Left ventricle myocardium inferior (tissue), 1 donor: ENCODE results near the gene KLRC4. TPM values are rescaled to one million over a fixed set of nuclear protein-coding genes. Genes with fewer than 3 reads are reported as not detected.

Experiments used
- DNase-seq: peaks from one replicate; pipeline ENCODE4 v3.0.0-alpha.2; 2020
- H3K27ac ChIP-seq: fragments of 200-600 bp; replicated peaks from 2 replicates; pipeline ENCODE4 v1.8.0; 2021
- H3K27me3 ChIP-seq: fragments of 200-600 bp; 2 replicates; pipeline ENCODE4 v1.8.0; 2021; ENCODE audit warnings: low read depth
- H3K36me3 ChIP-seq: fragments of 200-600 bp; 2 replicates; pipeline ENCODE4 v1.8.0; 2021
- H3K4me1 ChIP-seq: fragments of 200-600 bp; 2 replicates; pipeline ENCODE4 v1.8.0; 2021
- H3K4me3 ChIP-seq: fragments of 200-600 bp; 2 replicates; pipeline ENCODE4 v1.8.0; 2021; ENCODE audit warnings: mild to moderate bottlenecking, moderate library complexity
- H3K9me3 ChIP-seq: fragments of 200-600 bp; replicated peaks from 2 replicates; pipeline ENCODE4 v1.8.0; 2021
- CTCF ChIP-seq: fragments of 200-600 bp; IDR thresholded peaks from 2 replicates; pipeline ENCODE4 v1.8.0; 2021; ENCODE audit warnings: antibody characterized with exemption, mild to moderate bottlenecking, borderline replicate concordance
- intact Hi-C: fragments of 100-400 bp; cut with micrococcal nuclease; formaldehyde crosslinking; loops from one replicate; pipeline ENCODE4 v1.11.0; 2022
- long read RNA-seq: library from polyadenylated mRNA; unstranded; transcript quantifications from one replicate; pipeline ENCODE4 v2.0.0, GENCODE V29; 2021
- total RNA-seq: library from RNA; stranded (reverse); fragmentation: NEBNext Ultra II Directional; extraction: Animal tissue kit (Norgen Biotek cat#: 25700); gene quantifications from one replicate; pipeline ENCODE4 v1.2.1, GENCODE V29; 2021
- donor health status: DM: no; HTN: yes; CAD: no; lungs with severe emphysema.

KLRC4 gene
- not detected for total RNA-seq
- long read RNA-seq = 0 reads

GRCh38 chr12:10409392-10409791, at the start of gene KLRC4:
TSS of gene KLRC4 (minus strand) at chr12:10409757. CDS start at chr12:10409575, 182 bp downstream.
- H3K4me3 ChIP-seq = no peak within 1 kb of the TSS
- no peak within 1 kb of the TSS for H3K27ac ChIP-seq
- intact Hi-C loops = no loop called here

GRCh38 chr12:10457760-10458159, 48.2 kb upstream of the KLRC4 start:
- no peak for TF ChIP-seq CTCF
- peaks cover 67% of the 10 kb centered on the region for H3K9me3 ChIP-seq
- H3K36me3 ChIP-seq = no peaks in the 10 kb centered on the region
- H3K4me1 ChIP-seq = no peaks in the 10 kb centered on the region
- no peaks in the 10 kb centered on the region for H3K27me3 ChIP-seq
- no peak for DNase-seq
- no peak overlapping the region for H3K4me3 ChIP-seq
- intact Hi-C loops = no loop called here
- H3K27ac ChIP-seq = no peak overlapping the region

More at GRCh38 chr12:10409392-10409791, at the start of gene KLRC4:
- no peak for TF ChIP-seq CTCF
- Histone ChIP-seq H3K27me3 (peaks cover 4% of the 10 kb centered on the region), H3K9me3 (peaks cover 9% of the 10 kb centered on the region), H3K4me1 (no peaks in the 10 kb centered on the region), H3K36me3 (no peaks in the 10 kb centered on the region)
- DNase-seq = no peak

DNA sequence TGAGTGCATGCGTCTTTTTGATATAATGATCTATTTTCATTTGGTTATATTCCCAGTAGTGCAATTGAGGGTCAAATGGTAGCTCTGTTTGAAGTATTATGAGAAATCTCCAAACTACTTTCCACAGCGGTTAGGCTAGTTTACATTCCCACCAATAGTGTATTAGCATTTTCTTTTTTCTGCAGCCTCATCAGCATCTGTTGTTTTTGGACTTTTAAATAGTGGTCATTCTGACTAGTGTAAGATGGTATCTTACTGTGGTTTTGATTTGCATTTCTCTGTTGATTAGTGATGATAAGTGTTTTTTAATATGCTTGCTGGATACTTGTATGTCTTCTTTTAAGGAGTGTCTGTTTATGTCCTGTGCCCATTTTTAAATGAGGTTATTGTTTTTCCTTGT, 47.3 kb upstream of the KLRC4 start:
- DNase-seq = no peak
- H3K9me3 ChIP-seq = peaks cover 64% of the 10 kb centered on the region

GRCh38 chr12:10455766-10456165, 46.2 kb upstream of the KLRC4 start:
- intact Hi-C loops = no loop called here
- peaks cover 61% of the 10 kb centered on the region for H3K9me3 ChIP-seq
- DNase-seq = no peak
- H3K36me3 ChIP-seq = no peaks in the 10 kb centered on the region
- no peaks in the 10 kb centered on the region for H3K27me3 ChIP-seq
- TF ChIP-seq CTCF = no peak
- no peaks in the 10 kb centered on the region for H3K4me1 ChIP-seq
- no peak overlapping the region for H3K27ac ChIP-seq
- H3K4me3 ChIP-seq = no peak overlapping the region

More for the DNA sequence above, 47.3 kb upstream of the KLRC4 start:
- Histone ChIP-seq H3K4me1 (no peaks in the 10 kb centered on the region), H3K27me3 (no peaks in the 10 kb centered on the region), H3K27ac (no peak overlapping the region), H3K36me3 (no peaks in the 10 kb centered on the region), H3K4me3 (no peak overlapping the region)
- intact Hi-C loops = no loop called here
- no peak for TF ChIP-seq CTCF

DNA sequence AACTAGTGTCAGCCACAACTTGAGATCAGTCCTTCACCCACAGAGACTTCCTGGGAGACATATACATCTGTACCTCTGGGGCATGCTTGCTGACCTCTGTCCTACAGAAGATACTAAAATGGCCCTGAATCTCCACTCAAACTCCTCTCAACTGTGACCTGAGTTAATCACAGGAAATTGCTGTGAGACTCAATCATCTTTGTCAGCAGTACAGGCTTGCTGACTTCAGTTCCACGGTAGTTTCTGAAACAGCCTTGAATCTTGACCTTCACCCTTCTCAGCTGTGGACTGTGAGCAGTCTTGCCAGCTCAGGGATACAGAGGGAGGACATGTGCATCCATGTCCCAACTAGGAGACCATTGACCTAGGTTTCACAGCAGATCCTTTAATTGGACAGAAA, 45.0 kb upstream of the KLRC4 start:
- Histone ChIP-seq H3K4me1 (no peaks in the 10 kb centered on the region), H3K4me3 (no peak overlapping the region), H3K36me3 (no peaks in the 10 kb centered on the region), H3K27me3 (no peaks in the 10 kb centered on the region), H3K9me3 (peaks cover 56% of the 10 kb centered on the region), H3K27ac (no peak overlapping the region)
- intact Hi-C loops = no loop called here
- no peak for DNase-seq
- TF ChIP-seq CTCF = no peak

- no peak for DNase-seq
- Histone ChIP-seq H3K4me1 (no peaks in the 10 kb centered on the region), H3K27ac (no peak within 1 kb of the TSS), H3K27me3 (no peaks in the 10 kb centered on the region), H3K36me3 (no peaks in the 10 kb centered on the region), H3K4me3 (no peak within 1 kb of the TSS), H3K9me3 (peaks cover 42% of the 10 kb centered on the region)
- intact Hi-C loops = no loop called here
- no peak for TF ChIP-seq CTCF
Measured at GRCh38 chr12:10453156-10453555, 43.6 kb upstream of the KLRC4 start, which contains the start of gene KLRC1. TSS of gene KLRC1 (minus strand) at chr12:10453377. CDS start at chr12:10451156, 2,221 bp downstream.
